K562 treated with DMSO at 1 percent for 24 hours (cell line): ENCODE measurements around the gene SPRR4. TPM values are rescaled to one million over a fixed set of nuclear protein-coding genes. Genes with fewer than 3 reads are reported as not detected.

Experiments used
- total RNA-seq: library from RNA; unstranded; fragments of 300-600 nt; gene quantifications from 2 replicates; pipeline ENCODE4 v1.2.3, GENCODE V29; 2022; ENCODE audit warnings: low read depth; ENCODE audit not compliant: insufficient read depth

The SPRR4 gene, protein sequence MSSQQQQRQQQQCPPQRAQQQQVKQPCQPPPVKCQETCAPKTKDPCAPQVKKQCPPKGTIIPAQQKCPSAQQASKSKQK
- not detected in 2 replicates for total RNA-seq

GRCh38 chr1:152970495-152970894 lies at the start of gene SPRR4:
SPRR4 (plus strand) TSS chr1:152970648; CDS start chr1:152971891, 1,243 bp downstream.

DNA sequence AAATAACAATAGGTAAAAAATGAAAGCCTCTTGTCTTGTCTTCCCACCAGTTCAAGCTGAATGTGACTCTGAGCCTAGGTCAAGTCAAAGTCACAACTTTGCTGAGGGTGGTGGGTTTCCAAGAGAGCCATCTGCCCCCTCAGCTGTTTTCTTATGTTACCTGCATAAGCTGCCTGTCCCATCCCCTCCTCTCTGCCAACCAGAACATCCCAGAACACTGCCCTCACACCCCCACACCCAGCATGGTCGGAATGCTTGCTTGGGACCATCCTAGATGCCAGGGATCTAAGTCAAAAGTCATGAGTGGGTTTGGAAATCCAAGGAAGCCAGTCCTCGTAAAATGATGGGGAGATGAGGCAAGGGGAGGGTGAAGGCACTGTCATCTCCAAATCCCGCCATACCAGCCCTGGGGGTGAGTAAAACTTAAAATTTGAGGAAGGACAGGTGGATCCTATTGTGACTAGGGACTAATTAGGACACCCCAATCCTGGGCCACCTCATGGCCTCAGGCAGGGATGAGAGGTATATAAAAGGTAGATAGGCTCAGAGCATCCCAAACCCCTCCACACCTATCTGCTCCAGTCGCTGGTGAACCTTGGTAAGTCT lies 23.7 kb upstream of the SPRR4 start, which contains the start of gene SPRR5:
Gene SPRR5, plus strand, starts transcription at position 556 of the 606 bp plus-strand sequence. CDS start 1,349 bp downstream, outside the sequence.

DNA sequence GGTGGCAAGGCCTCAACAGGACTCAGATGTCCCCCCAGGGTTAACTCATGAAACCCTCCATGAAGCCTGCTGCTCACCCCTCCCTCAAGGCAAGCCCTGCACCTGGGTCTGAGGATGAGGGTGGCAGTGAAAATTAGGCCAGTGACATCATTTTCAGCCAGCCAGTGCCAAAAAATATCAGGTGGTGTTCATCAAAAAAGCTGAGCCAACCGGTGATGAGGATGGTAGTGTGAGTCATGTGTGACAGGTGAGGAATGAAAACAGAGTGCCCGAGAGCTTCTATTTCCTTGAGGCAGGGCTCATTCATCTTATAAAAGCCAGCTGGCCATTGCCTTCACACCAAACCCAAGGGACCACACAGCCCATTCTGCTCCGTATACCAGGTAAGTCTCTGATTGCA lies 13.3 kb downstream of the SPRR4 start, which contains the start of gene SPRR1A:
Gene SPRR1A, plus strand, starts transcription at position 339 of the 400 bp plus-strand sequence. CDS start 1,150 bp downstream, outside the sequence.

DNA sequence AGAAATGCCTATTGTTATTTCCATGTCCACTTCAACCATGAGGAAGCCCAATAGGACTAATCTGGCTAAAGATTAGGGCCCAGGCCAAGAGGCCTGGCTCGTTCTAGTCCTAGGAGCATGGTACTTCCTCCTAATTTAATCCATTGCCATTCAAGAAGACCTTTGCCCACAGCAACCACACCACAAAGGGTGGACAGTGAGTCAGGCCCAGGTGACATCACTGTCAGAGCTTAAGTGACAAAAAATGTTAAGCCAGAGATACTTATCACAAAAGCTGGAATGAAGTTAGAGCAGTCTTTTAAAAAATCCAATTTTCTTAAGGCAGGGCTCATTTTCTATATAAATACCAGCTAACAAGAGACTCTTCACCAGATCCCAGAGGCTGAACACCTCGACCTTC lies 30.9 kb downstream of the SPRR4 start, which contains the start of gene SPRR3:
Gene SPRR3, plus strand, starts transcription at position 368 of the 400 bp plus-strand sequence. CDS start 1,272 bp downstream, outside the sequence.

Other genes starting within 250 kb of the SPRR4 start
- not detected in 2 replicates for gene KPRP, start 212.6 kb upstream of the SPRR4 start, total RNA-seq
- not detected in 2 replicates for gene LCE1F, start 195.5 kb upstream of the SPRR4 start, total RNA-seq
- not detected in 2 replicates for gene LCE1E, start 184.4 kb upstream of the SPRR4 start, total RNA-seq
- gene LCE1D, start 173.9 kb upstream of the SPRR4 start, total RNA-seq: not detected in 2 replicates
- gene LCE1C, start 164.0 kb upstream of the SPRR4 start, total RNA-seq: not detected in 2 replicates
- gene LCE1B, start 158.7 kb upstream of the SPRR4 start, total RNA-seq: not detected in 2 replicates
- not detected in 2 replicates for gene LCE1A, start 143.2 kb upstream of the SPRR4 start, total RNA-seq
- gene LCE6A, start 127.8 kb upstream of the SPRR4 start, total RNA-seq: not detected in 2 replicates
- gene LCE7A, start 110.7 kb upstream of the SPRR4 start, total RNA-seq: not detected in 2 replicates
- not detected in 2 replicates for gene SMCP, start 92.3 kb upstream of the SPRR4 start, total RNA-seq
- not detected in 2 replicates for gene IVL, start 62.1 kb upstream of the SPRR4 start, total RNA-seq
- not detected in 2 replicates for gene SPRR5, start 23.4 kb upstream of the SPRR4 start, total RNA-seq
- not detected in 2 replicates for gene SPRR1A, start 13.4 kb downstream of the SPRR4 start, total RNA-seq
- not detected in 2 replicates for gene SPRR3, start 31.1 kb downstream of the SPRR4 start, total RNA-seq
- not detected in 2 replicates for gene SPRR1B, start 60.6 kb downstream of the SPRR4 start, total RNA-seq
- 13.6 and 13.7 TPM in 2 replicates for gene SPRR2D, start 70.5 kb downstream of the SPRR4 start, total RNA-seq
- not detected in 2 replicates for gene SPRR2A, start 86.9 kb downstream of the SPRR4 start, total RNA-seq
- not detected in 2 replicates for gene SPRR2B, start 101.0 kb downstream of the SPRR4 start, total RNA-seq
- not detected in 2 replicates for gene SPRR2E, start 123.9 kb downstream of the SPRR4 start, total RNA-seq
- not detected in 2 replicates for gene SPRR2F, start 142.9 kb downstream of the SPRR4 start, total RNA-seq
- not detected in 2 replicates for gene SPRR2G, start 180.2 kb downstream of the SPRR4 start, total RNA-seq
- not detected in 2 replicates for gene LELP1, start 232.8 kb downstream of the SPRR4 start, total RNA-seq
- gene PRR9, start 246.9 kb downstream of the SPRR4 start, total RNA-seq: 0.74 and 1.4 TPM in 2 replicates